Measurements from ENCODE around the gene CENPH.

CENPH gene

DNA sequence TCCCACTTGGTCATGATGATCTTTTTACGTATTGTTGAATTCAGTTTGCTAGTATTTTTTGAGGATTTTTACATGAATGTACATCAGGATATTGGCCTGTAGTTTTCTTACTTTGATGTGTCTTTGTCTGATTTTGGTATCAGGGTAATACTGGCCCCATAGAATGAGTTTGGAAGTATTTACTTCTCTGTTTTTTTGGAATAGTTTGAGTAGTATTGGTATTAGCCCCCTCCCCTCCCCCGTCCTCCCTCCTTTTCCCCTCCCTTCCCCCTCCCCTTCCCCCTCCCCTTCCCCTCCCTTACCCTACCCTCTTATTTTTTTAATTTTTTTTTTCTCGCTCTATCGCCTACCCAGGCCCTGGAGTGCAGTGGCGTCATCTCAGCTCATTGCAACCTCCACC lies 55.6 kb downstream of the CENPH start:
- peaks cover 1% of the 10 kb centered on the region for H3K4me1 ChIP-seq (ENCODE audit: control insufficient read depth, insufficient read depth, low read depth, low read length)
- WGBS = 98% methylated on average over 5 of the region's 5 CpGs
- H4K8ac ChIP-seq (ENCODE audit: low read length) = no peak overlapping the region
- no peak overlapping the region for H3K23ac ChIP-seq (ENCODE audit: low read length in 2 of 2)
- no peak overlapping the region for H3K4me2 ChIP-seq (ENCODE audit: low read length, poor library complexity, severe bottlenecking)
- no peaks in the 10 kb centered on the region for H3K27me3 ChIP-seq (ENCODE audit: control insufficient read depth in 1 of 2, insufficient read depth in 1 of 2, low read length in 2 of 2)
- H2BK5ac ChIP-seq (ENCODE audit: low read depth, low read length, poor library complexity, severe bottlenecking) = no peak overlapping the region
- H2AK5ac ChIP-seq (ENCODE audit: low read length, severe bottlenecking) = no peak overlapping the region
- H2BK120ac ChIP-seq (ENCODE audit: low read depth, low read length) = no peak overlapping the region
- no peak overlapping the region for H3K9ac ChIP-seq (ENCODE audit: low read length)
- DNase-seq = no peak
- no peak overlapping the region for H2BK12ac ChIP-seq (ENCODE audit: low read length in 2 of 2)
- H3K9me3 ChIP-seq (ENCODE audit: control insufficient read depth, low read length) = no peaks in the 10 kb centered on the region
- H2BK15ac ChIP-seq (ENCODE audit: low read depth, poor library complexity, severe bottlenecking) = no peak overlapping the region
- H3K79me1 ChIP-seq (replicated peaks; ENCODE audit: low read length, poor library complexity, severe bottlenecking) = peaks cover 2% of the 10 kb centered on the region
- H3K14ac ChIP-seq (ENCODE audit: low read length in 2 of 2) = no peak overlapping the region
- no peak overlapping the region for H3K4ac ChIP-seq (ENCODE audit: low read depth in 1 of 2, low read length in 2 of 2)
- H3K4me3 ChIP-seq (ENCODE audit: insufficient read depth in 1 of 2, low read depth in 1 of 2, low read length in 2 of 2) = no peak overlapping the region
- peaks cover 11 to 17% of the 10 kb centered on the region in 2 experiments for H3K36me3 ChIP-seq (ENCODE audit: control insufficient read depth in 1 of 2, insufficient read depth in 2 of 2, low read depth in 1 of 2, low read length in 2 of 2)
- no peak overlapping the region for H4K91ac ChIP-seq (ENCODE audit: low read length)
- H3K27ac ChIP-seq (ENCODE audit: low read length, poor library complexity, severe bottlenecking) = no peak overlapping the region
- no peak overlapping the region for H2AFZ ChIP-seq (ENCODE audit: low read depth, low read length)
- H3K18ac ChIP-seq (ENCODE audit: low read depth in 1 of 2, low read length in 2 of 2) = no peak overlapping the region

DNA sequence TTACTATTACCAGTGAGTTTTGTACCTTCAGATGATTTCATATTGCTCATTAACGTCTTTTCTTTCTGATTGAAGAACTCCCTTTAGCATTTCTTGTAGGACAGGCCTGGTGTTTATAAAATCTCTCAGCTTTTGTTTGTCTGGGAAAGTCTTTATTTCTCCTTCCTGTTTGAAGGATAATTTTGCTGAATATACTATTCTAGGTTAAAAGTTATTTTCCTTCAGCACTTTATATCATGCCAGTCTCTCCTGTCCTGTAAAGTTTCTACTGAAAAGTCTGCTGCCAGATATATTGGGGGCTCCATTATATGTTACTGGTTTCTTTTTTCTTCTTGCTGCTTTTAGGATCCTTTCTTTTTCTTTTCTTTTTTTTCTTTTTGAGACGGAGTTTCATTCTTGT lies 58.6 kb downstream of the CENPH start:
- no peak for DNase-seq
- Histone ChIP-seq H3K14ac (ENCODE audit: low read length in 2 of 2) (no peak overlapping the region), H3K4me2 (ENCODE audit: low read length, poor library complexity, severe bottlenecking) (no peak overlapping the region), H3K36me3 (ENCODE audit: control insufficient read depth in 1 of 2, insufficient read depth in 2 of 2, low read depth in 1 of 2, low read length in 2 of 2) (peaks cover 10 to 14% of the 10 kb centered on the region in 2 experiments), H3K79me1 (replicated peaks; ENCODE audit: low read length, poor library complexity, severe bottlenecking) (peaks cover 12% of the 10 kb centered on the region), H3K4ac (ENCODE audit: low read depth in 1 of 2, low read length in 2 of 2) (no peak overlapping the region), H3K18ac (ENCODE audit: low read depth in 1 of 2, low read length in 2 of 2) (no peak overlapping the region), H3K27me3 (ENCODE audit: control insufficient read depth in 1 of 2, insufficient read depth in 1 of 2, low read length in 2 of 2) (no peaks in the 10 kb centered on the region), H2AFZ (ENCODE audit: low read depth, low read length) (no peak overlapping the region), H4K91ac (ENCODE audit: low read length) (no peak overlapping the region), H4K8ac (ENCODE audit: low read length) (no peak overlapping the region), H3K4me1 (ENCODE audit: control insufficient read depth, insufficient read depth, low read depth, low read length) (peaks cover 5% of the 10 kb centered on the region), H3K27ac (ENCODE audit: low read length, poor library complexity, severe bottlenecking) (no peak overlapping the region), H2BK12ac (ENCODE audit: low read length in 2 of 2) (no peak overlapping the region), H3K23ac (ENCODE audit: low read length in 2 of 2) (no peak overlapping the region), H2BK5ac (ENCODE audit: low read depth, low read length, poor library complexity, severe bottlenecking) (no peak overlapping the region), H2BK15ac (ENCODE audit: low read depth, poor library complexity, severe bottlenecking) (no peak overlapping the region), H3K9me3 (ENCODE audit: control insufficient read depth, low read length) (no peaks in the 10 kb centered on the region), H3K9ac (ENCODE audit: low read length) (no peak overlapping the region), H2BK120ac (ENCODE audit: low read depth, low read length) (no peak overlapping the region), H2AK5ac (ENCODE audit: low read length, severe bottlenecking) (no peak overlapping the region), H3K4me3 (ENCODE audit: insufficient read depth in 1 of 2, low read depth in 1 of 2, low read length in 2 of 2) (no peak overlapping the region)
- WGBS = 100% methylated on average over 2 of the region's 2 CpGs

DNA sequence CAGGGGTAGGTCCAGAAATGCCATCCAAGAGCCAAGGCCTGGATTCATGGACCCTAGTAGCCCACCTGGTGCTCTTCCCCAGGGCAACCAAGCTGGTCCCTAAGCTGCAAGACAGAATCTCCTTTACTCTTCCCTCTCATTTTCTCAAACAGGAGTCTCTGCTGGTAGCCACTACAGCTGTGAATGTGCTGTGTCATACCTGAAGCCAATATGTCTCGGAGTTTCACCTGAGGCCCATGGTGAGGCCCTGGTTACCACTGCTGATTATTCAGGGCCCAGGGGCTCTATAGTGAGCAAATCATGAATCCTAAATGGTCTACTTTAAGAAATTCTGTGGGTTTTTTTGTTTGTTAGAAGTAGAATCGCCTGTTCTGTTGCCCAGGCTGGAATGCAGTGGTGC lies 61.2 kb downstream of the CENPH start:
- Histone ChIP-seq H3K79me1 (replicated peaks; ENCODE audit: low read length, poor library complexity, severe bottlenecking) (peaks cover 12% of the 10 kb centered on the region), H3K14ac (ENCODE audit: low read length in 2 of 2) (no peak overlapping the region), H3K4me1 (ENCODE audit: control insufficient read depth, insufficient read depth, low read depth, low read length) (peaks cover 5% of the 10 kb centered on the region), H3K27ac (ENCODE audit: low read length, poor library complexity, severe bottlenecking) (no peak overlapping the region), H3K4me3 (ENCODE audit: insufficient read depth in 1 of 2, low read depth in 1 of 2, low read length in 2 of 2) (no peak overlapping the region), H3K36me3 (ENCODE audit: control insufficient read depth in 1 of 2, insufficient read depth in 2 of 2, low read depth in 1 of 2, low read length in 2 of 2) (peaks cover 14 to 19% of the 10 kb centered on the region in 2 experiments), H2BK15ac (ENCODE audit: low read depth, poor library complexity, severe bottlenecking) (no peak overlapping the region), H2BK12ac (ENCODE audit: low read length in 2 of 2) (peak overlapping the region in 1 of 2 experiments; percentile 4), H2BK5ac (ENCODE audit: low read depth, low read length, poor library complexity, severe bottlenecking) (no peak overlapping the region), H4K91ac (ENCODE audit: low read length) (no peak overlapping the region), H3K9me3 (ENCODE audit: control insufficient read depth, low read length) (no peaks in the 10 kb centered on the region), H3K4me2 (ENCODE audit: low read length, poor library complexity, severe bottlenecking) (no peak overlapping the region), H2BK120ac (ENCODE audit: low read depth, low read length) (no peak overlapping the region), H3K18ac (ENCODE audit: low read depth in 1 of 2, low read length in 2 of 2) (no peak overlapping the region), H3K4ac (ENCODE audit: low read depth in 1 of 2, low read length in 2 of 2) (no peak overlapping the region), H3K27me3 (ENCODE audit: control insufficient read depth in 1 of 2, insufficient read depth in 1 of 2, low read length in 2 of 2) (no peaks in the 10 kb centered on the region), H2AFZ (ENCODE audit: low read depth, low read length) (no peak overlapping the region), H4K8ac (ENCODE audit: low read length) (no peak overlapping the region), H3K23ac (ENCODE audit: low read length in 2 of 2) (no peak overlapping the region), H3K9ac (ENCODE audit: low read length) (no peak overlapping the region), H2AK5ac (ENCODE audit: low read length, severe bottlenecking) (peak overlapping the region; percentile 69)
- 100% methylated on average over 2 of the region's 2 CpGs for WGBS
- DNase-seq = no peak

DNA sequence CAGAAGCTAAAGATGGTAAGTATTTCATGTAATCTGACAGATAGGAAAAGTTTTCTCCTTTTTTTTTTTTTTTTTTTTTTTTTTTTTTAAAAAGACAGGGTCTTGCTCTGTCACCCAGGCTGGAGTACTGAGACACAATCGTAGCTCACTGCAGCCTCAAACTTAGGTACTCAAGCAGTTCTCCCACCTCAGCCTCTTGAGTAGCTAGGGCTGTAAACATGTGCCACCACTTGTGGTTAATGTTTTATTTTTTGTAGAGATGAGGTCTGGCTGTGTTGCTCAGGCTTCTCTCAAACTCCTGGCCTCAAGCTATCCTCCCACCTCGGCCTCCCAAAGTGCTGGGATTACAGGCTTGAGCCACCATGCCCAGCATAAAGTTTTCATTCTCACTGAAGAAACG lies 63.1 kb downstream of the CENPH start:
- no peak overlapping the region for H2AFZ ChIP-seq (ENCODE audit: low read depth, low read length)
- H3K14ac ChIP-seq (ENCODE audit: low read length in 2 of 2) = no peak overlapping the region
- H2BK15ac ChIP-seq (ENCODE audit: low read depth, poor library complexity, severe bottlenecking) = no peak overlapping the region
- H3K4me1 ChIP-seq (ENCODE audit: control insufficient read depth, insufficient read depth, low read depth, low read length) = peaks cover 7% of the 10 kb centered on the region
- H3K79me1 ChIP-seq (replicated peaks; ENCODE audit: low read length, poor library complexity, severe bottlenecking) = peaks cover 16% of the 10 kb centered on the region
- H3K4me3 ChIP-seq (ENCODE audit: insufficient read depth in 1 of 2, low read depth in 1 of 2, low read length in 2 of 2) = no peak overlapping the region
- H4K91ac ChIP-seq (ENCODE audit: low read length) = no peak overlapping the region
- H2BK120ac ChIP-seq (ENCODE audit: low read depth, low read length) = no peak overlapping the region
- no peak for DNase-seq
- peaks cover 18 to 35% of the 10 kb centered on the region in 2 experiments for H3K36me3 ChIP-seq (ENCODE audit: control insufficient read depth in 1 of 2, insufficient read depth in 2 of 2, low read depth in 1 of 2, low read length in 2 of 2)
- H3K27ac ChIP-seq (ENCODE audit: low read length, poor library complexity, severe bottlenecking) = no peak overlapping the region
- H2BK12ac ChIP-seq (ENCODE audit: low read length in 2 of 2) = no peak overlapping the region
- no peak overlapping the region for H2AK5ac ChIP-seq (ENCODE audit: low read length, severe bottlenecking)
- H3K9me3 ChIP-seq (ENCODE audit: control insufficient read depth, low read length) = no peaks in the 10 kb centered on the region
- 93% methylated on average over 3 of the region's 3 CpGs for WGBS
- no peak overlapping the region for H3K4ac ChIP-seq (ENCODE audit: low read depth in 1 of 2, low read length in 2 of 2)
- H3K27me3 ChIP-seq (ENCODE audit: control insufficient read depth in 1 of 2, insufficient read depth in 1 of 2, low read length in 2 of 2) = no peaks in the 10 kb centered on the region
- no peak overlapping the region for H3K23ac ChIP-seq (ENCODE audit: low read length in 2 of 2)
- no peak overlapping the region for H3K9ac ChIP-seq (ENCODE audit: low read length)
- no peak overlapping the region for H3K4me2 ChIP-seq (ENCODE audit: low read length, poor library complexity, severe bottlenecking)
- no peak overlapping the region for H2BK5ac ChIP-seq (ENCODE audit: low read depth, low read length, poor library complexity, severe bottlenecking)
- H4K8ac ChIP-seq (ENCODE audit: low read length) = no peak overlapping the region
- H3K18ac ChIP-seq (ENCODE audit: low read depth in 1 of 2, low read length in 2 of 2) = peak overlapping the region in 1 of 2 experiments; percentile 12
